HFF-Myc (cell line): ENCODE data around the gene SIGLECL1.

ENCODE experiments used
- DNase-seq: peaks from one replicate; pipeline ENCODE4 v3.0.0-alpha.2; 2011; ENCODE audit warnings: low read depth; ENCODE audit errors: extremely low read depth
- H3K4me3 ChIP-seq: replicated peaks from 2 replicates; pipeline ENCODE4 v1.5.1; 2011; ENCODE audit warnings: low read depth, mild to moderate bottlenecking, control low read depth, low read length
- CTCF ChIP-seq: IDR thresholded peaks from 2 replicates; pipeline ENCODE4 v1.5.1; 2012; ENCODE audit warnings: mild to moderate bottlenecking, low read depth, low read length, control low read depth; ENCODE audit errors: missing control alignments

The SIGLECL1 gene

DNA sequence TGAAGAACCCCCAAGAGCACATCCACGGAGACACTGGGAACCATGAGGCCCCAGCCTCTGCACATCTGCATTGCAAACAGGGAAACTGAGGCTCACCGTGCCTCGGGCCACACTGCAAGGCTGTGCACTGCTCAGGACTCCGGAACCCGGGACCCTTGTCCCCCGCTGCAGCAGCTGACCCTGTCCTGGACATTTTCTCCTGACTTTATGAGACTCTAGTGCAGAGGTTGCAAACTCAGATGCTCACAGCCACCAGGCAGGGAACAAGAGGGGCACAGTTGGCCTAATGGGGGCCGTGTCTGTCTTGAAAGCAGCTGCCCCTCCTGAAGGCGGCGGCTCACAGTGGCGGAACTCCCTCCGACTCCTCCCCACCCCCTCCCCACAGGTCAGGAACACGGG lies 44.1 kb downstream of the SIGLECL1 start:
- H3K4me3 ChIP-seq, result no peak overlapping the region

DNA sequence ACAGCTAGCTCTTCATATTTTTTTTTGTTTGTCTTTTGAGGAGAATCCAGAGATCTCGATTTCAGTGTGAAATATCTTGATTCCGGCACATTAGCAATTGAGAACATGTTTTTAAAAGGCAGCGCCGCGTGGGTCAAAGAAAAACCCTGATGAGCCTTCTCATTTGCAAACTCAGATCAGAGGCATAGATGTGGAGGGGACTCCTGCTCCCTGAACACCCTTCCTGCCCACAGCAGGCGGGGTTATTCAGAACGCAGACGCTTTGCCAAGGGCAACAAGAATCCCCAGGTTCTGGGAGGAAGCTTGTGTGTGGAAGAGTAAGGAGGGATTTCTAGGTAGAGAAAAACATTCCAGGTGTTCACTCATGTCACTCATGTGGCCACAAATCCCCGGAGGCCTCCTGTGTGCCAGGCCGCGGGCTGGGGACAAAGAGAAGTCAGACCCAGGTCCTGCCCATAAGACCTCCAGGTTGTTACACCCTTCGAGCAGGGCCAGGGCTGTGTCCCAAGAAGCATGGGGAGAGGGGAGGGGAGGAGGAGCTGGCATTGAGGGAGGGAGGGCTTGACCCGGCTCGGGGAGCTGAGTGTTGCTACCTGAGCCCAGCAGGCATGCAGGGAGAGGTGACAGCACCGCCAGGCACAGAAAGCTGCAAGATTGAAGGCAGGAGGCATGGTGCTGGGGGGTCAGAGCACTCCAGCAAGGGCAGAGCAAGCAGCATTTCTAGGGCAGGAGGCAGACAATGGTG lies 44.7 kb downstream of the SIGLECL1 start:
- TF ChIP-seq CTCF, result no peak
- no peak overlapping the region for H3K4me3 ChIP-seq
- no peak for DNase-seq

More for the DNA sequence above, 44.1 kb downstream of the SIGLECL1 start:
- no peak for DNase-seq
- no peak for TF ChIP-seq CTCF

GRCh38 chr19:51296336-51297093 lies 45.6 kb downstream of the SIGLECL1 start:
- no peak for DNase-seq
- no peak overlapping the region for H3K4me3 ChIP-seq
- no peak for TF ChIP-seq CTCF

GRCh38 chr19:51297406-51297805 lies 46.5 kb downstream of the SIGLECL1 start:
- DNase-seq, result no peak
- no peak overlapping the region for H3K4me3 ChIP-seq
- TF ChIP-seq CTCF, result no peak

DNA sequence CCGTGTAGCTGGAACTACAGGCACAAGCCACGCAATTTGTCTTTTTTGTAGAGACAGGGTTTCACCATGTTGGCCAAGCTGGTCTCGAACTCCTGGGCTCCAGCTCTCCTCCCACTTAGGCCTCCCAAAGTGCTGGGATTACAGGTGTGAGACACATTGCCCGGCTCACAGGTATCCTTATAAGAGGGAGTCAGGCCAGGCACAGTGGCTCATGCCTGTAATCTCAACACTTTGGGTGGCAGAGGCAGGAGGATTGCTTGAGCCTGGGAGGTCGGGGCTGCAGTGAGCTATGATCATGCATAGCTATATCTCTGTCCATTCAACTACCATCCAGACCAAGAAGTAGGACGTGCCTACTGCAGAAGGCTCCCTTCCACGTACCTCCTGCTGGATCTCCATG lies 50.4 kb downstream of the SIGLECL1 start:
- no peak for DNase-seq
- TF ChIP-seq CTCF, result no peak
- H3K4me3 ChIP-seq, result no peak overlapping the region

GRCh38 chr19:51305479-51305878 lies 54.6 kb downstream of the SIGLECL1 start:
- no peak for TF ChIP-seq CTCF
- DNase-seq, result no peak
- no peak overlapping the region for H3K4me3 ChIP-seq
